NOMO-1 treated with DMSO at 0.1 percent for 48 hours (cell line): ENCODE results near the gene KRT80.

Experiments used
- DNase-seq: peaks from one replicate; lab custom pipeline; 2025; ENCODE audit not compliant: unreplicated experiment; lab: John Stamatoyannopoulos, UW

KRT80 gene

GRCh38 chr12:52181746-52182145, 10.1 kb downstream of the KRT80 start:
- DNase-seq, result no peak

GRCh38 chr12:52180971-52181628, 10.7 kb downstream of the KRT80 start:
- DNase-seq, result no peak

- DNase-seq, result no peak
Observed at GRCh38 chr12:52179396-52179973, 12.3 kb downstream of the KRT80 start.

GRCh38 chr12:52178984-52179383, 12.8 kb downstream of the KRT80 start:
- DNase-seq, result no peak

- no peak for DNase-seq
Observed at GRCh38 chr12:52178443-52178842, 13.4 kb downstream of the KRT80 start.

- DNase-seq, result peak; percentile 91
Observed at GRCh38 chr12:52175371-52176350, 16.2 kb downstream of the KRT80 start.

GRCh38 chr12:52173526-52173925, 18.3 kb downstream of the KRT80 start:
- no peak for DNase-seq

- no peak for DNase-seq
Observed at GRCh38 chr12:52172956-52173355, 18.9 kb downstream of the KRT80 start.

GRCh38 chr12:52171950-52172512, 19.8 kb downstream of the KRT80 start:
- DNase-seq, result peak; percentile 64

GRCh38 chr12:52170827-52171226, 21.0 kb downstream of the KRT80 start:
- no peak for DNase-seq

- no peak for DNase-seq
Observed at GRCh38 chr12:52169886-52170285, 21.9 kb downstream of the KRT80 start.

- DNase-seq, result no peak
Observed at GRCh38 chr12:52168019-52168717, 23.6 kb downstream of the KRT80 start.

- no peak for DNase-seq
Observed at GRCh38 chr12:52167526-52167925, 24.3 kb downstream of the KRT80 start.

GRCh38 chr12:52166672-52167071, 25.1 kb downstream of the KRT80 start:
- no peak for DNase-seq

- peak; percentile 29 for DNase-seq
Observed at GRCh38 chr12:52165096-52165855, 26.5 kb downstream of the KRT80 start.

GRCh38 chr12:52164624-52165023, 27.2 kb downstream of the KRT80 start:
- DNase-seq, result no peak

GRCh38 chr12:52162981-52163380, 28.8 kb downstream of the KRT80 start:
- DNase-seq, result no peak

- no peak for DNase-seq
Observed at GRCh38 chr12:52160200-52160599, 31.6 kb downstream of the KRT80 start.

GRCh38 chr12:52157566-52158150, 34.2 kb downstream of the KRT80 start:
- no peak for DNase-seq
